Amniotic epithelial cell (primary cell): ENCODE measurements around the gene DGLUCY.
"Not testable (repeated sequence)": the region's sequence is repeated elsewhere in the genome, so short reads cannot be mapped to it uniquely, and the experiment has no call there.

Experiments used
- DNase-seq: peaks from one replicate; pipeline ENCODE4 v3.0.0-alpha.2; 2010; ENCODE audit warnings: low read depth

DGLUCY gene

GRCh38 chr14:91111443-91111842 lies 2.4 kb upstream of the DGLUCY start:
- DNase-seq = no peak

- DNase-seq = no peak
These were observed 1.7 kb upstream of the DGLUCY start for GRCh38 chr14:91112194-91112593.

- peak; percentile 41 for DNase-seq
These were observed 499 bp downstream of the DGLUCY start for GRCh38 chr14:91114079-91115065.

- DNase-seq = no peak
These were observed 2.3 kb downstream of the DGLUCY start for GRCh38 chr14:91115986-91116770.

DNA sequence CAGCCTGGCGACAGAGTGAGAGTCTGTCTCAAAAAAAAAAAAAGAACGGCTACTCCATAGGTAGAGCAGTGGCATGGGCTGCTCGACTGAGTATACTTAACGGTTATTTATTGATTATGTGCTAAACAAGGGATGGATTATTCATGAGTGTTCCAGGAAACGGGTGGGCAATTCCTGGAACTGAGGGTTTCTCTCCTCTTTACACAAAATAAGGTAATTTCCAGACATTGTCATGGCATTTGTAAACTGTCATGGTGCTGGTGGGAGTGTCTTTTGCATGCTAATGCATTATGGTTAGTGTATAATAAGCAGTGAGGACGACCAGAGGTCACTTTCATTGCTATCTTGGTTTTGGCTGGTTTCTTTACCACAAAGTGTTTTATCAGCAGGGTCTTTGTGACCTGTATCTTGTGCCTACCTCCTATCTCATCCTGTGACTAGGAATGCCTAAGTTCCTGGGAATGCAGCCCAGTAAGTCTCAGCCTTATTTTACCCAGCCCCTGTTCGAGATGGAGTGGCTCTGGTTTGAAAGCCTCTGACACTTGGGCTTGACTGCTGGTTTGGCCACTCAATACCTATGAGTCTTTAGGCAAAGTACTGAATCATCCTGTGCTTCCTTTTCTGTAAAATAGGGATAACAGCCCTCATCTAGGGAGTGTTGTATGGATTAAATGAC lies 3.2 kb downstream of the DGLUCY start:
- no peak for DNase-seq

- DNase-seq = no peak
These were observed 4.1 kb downstream of the DGLUCY start for GRCh38 chr14:91117960-91118359.

GRCh38 chr14:91118511-91119068 lies 4.7 kb downstream of the DGLUCY start:
- no peak for DNase-seq

GRCh38 chr14:91119556-91120311 lies 5.9 kb downstream of the DGLUCY start:
- peak; percentile 38 for DNase-seq

- DNase-seq = no peak
These were observed 9.3 kb downstream of the DGLUCY start for GRCh38 chr14:91123201-91123600.

DNA sequence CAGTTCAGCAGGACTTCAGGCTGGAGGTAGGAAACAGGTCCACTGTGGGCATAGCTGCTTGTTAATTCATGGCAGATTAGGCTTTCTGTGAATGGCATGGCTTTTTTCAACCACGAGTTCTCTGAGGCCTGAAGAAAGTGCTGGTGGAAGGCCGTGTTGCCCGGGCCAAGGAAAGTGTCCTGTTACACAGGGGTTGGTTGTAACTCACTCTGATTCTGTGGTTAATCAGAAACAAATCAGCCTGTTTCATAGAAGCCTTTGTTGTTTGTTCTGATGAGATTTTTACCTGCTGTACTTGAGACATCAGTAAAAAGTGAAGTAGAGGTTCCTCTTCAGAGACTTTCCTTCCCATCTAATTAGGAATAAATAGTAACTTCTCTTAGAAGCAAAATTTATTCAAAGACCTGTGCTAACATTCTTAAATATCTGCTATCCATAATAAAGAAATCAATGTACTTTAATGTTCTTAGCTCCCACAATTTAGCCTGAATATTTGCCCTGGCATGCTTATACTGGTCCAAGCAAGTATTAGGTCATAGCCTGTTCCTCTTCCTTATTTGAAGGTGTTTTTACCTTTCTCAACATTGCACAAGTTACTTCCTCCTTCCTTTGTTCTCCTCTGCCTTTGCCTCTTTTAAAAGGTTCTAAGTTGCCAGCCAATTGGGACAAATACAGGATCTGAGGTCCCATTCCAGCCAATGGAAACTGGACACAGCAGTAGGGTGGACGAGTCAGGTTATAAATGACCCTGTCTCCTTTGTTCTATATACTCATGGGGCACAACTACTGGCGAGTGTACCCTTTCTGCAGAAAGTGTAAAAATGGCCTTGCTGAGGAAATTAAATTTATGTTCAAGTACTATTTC lies 10.8 kb downstream of the DGLUCY start:
- not testable (repeated sequence) for DNase-seq

GRCh38 chr14:91125271-91125660 lies 11.4 kb downstream of the DGLUCY start:
- no peak for DNase-seq

DNA sequence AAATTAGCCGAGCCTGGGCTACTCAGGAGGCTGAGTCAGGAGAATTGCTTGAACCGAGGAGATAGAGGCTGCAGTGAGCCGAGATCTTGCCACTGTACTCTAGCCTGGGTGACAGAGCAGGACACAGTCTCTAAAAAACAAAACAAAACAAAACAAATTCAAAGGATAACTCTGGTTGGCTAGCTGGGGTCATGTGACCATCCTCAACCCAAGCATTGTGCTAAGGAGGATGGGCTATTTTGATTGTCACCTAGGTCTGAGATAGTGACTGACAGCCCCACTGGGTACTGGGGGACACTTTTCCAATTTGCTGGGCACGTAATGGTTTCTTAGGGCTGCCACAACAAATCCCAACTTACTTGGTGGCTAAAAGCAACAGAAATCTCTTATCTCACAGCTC lies 11.9 kb downstream of the DGLUCY start:
- no peak for DNase-seq

DNA sequence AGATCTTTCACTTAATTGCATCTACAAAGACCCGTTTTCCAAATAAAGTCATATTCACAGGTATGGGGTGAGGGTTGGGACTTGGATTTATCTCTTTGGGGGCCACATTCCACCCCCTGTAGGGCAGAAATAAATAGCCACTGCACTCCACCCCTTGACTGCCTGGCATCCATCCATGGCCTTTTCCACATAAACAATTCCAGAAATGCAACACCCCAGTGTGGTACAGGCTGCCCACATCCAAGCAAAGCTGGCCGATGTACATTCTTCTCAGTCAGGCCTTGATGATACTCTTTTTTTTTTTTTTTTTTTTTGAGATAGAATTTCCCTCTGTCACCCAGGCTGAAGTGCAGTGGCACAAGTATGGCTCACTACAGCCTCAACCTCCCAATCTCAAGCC lies 12.9 kb downstream of the DGLUCY start:
- DNase-seq = no peak

DNA sequence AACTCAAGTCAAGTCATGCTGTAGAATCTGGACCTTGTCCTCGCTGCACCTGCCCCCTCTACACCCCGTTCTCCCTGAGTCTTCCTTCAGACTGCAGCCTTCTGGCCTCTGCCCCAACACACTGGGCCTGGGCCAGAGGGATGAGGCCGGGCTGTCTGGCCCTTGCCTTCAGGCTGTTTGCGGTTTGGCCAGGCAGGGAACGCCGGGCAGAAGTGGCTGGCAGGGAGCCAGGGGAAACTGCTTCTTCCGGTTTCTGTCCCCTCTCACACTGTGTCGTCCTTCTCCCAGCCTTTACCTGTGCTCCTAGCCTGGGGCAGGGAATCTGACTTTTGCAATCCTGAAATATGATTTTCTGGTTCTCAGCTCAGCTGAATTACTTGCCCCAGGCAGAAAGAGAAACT lies 13.5 kb downstream of the DGLUCY start:
- DNase-seq = no peak

GRCh38 chr14:91127924-91128323 lies 14.1 kb downstream of the DGLUCY start:
- DNase-seq = no peak

DNA sequence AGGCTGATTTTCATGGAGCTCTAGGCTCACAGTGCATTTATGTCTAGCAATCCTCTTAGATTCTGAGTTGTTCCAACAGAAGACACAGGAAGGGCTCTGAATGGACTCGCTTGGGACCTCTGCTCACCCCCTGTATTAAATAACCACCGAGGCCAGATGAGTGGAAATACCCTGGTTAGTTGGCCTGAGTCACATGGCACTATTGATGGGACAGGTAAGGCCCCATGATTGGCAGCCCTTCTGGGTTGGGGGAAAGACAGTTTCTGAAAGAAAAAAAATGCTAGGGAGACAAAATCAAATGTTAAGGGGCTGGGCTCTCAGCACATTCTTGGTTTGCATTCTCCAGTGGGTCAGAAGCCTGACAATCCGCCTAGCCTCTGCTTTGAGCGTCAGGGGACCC lies 14.8 kb downstream of the DGLUCY start:
- DNase-seq = no peak

DNA sequence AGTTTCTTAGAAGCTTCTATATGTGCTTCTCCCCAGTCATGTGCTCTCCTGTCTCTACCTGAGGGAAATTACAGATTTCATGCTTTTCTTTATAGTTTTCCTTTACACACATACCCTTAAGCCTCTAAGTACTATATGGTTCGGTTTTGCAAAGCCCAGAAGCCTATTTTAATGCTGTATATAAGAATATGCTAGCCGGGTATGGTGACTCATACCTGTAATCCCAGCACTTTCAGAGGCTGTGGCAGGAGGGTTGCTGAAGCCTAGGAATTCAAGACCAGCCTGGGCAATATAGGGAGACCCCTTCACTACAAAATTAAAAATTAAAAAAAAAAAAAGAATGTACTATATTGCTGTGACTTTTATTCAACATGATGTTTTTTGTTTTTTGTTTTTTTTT lies 15.4 kb downstream of the DGLUCY start:
- DNase-seq = peak; percentile 39

GRCh38 chr14:91135039-91135438 lies 21.2 kb downstream of the DGLUCY start:
- no peak for DNase-seq

GRCh38 chr14:91138511-91139359 lies 24.9 kb downstream of the DGLUCY start:
- no peak for DNase-seq
